ENCODE data around the gene USP34. TPM values are rescaled to one million over a fixed set of nuclear protein-coding genes. Genes with fewer than 3 reads are reported as not detected.
A peak's percentile ranks its signal among the peaks of the same experiment; 100 is the strongest.
"Not testable (repeated sequence)": the region's sequence is repeated elsewhere in the genome, so short reads cannot be mapped to it uniquely, and the experiment has no call there.

The USP34 gene
- total RNA-seq, 1 donor from 2014 or later, result 93.8 TPM

GRCh38 chr2:61196671-61197070 is 274.2 kb downstream of the USP34 start:
- peak overlapping the region; percentile 25 for H3K27ac Mint-ChIP-seq
- H3K4me3 Mint-ChIP-seq, result no peak overlapping the region
- no peak for DNase-seq
- no peaks in the 10 kb centered on the region for H3K27me3 Mint-ChIP-seq
- no peaks in the 10 kb centered on the region for H3K9me3 Mint-ChIP-seq
- peaks cover 5% of the 10 kb centered on the region for H3K4me1 Mint-ChIP-seq
- H3K36me3 Mint-ChIP-seq (ENCODE audit: low read depth), result peaks cover 32% of the 10 kb centered on the region
- intact Hi-C loops (cut with micrococcal nuclease), result no loop called here

- intact Hi-C loops (cut with micrococcal nuclease); H3K9me3 Mint-ChIP-seq; H3K4me3 Mint-ChIP-seq; H3K27me3 Mint-ChIP-seq; H3K27ac Mint-ChIP-seq: not testable (repeated sequence)
- Mint-ChIP-seq H3K36me3 (ENCODE audit: low read depth) (peaks cover 42% of the 10 kb centered on the region), H3K4me1 (peaks cover 11% of the 10 kb centered on the region)
- DNase-seq, result peak; percentile 37
Observed at GRCh38 chr2:61194646-61195045, 276.2 kb downstream of the USP34 start.

GRCh38 chr2:61193670-61194561 is 277.0 kb downstream of the USP34 start:
- Mint-ChIP-seq H3K9me3 (no peaks in the 10 kb centered on the region), H3K36me3 (ENCODE audit: low read depth) (peaks cover 43% of the 10 kb centered on the region), H3K27me3 (no peaks in the 10 kb centered on the region), H3K4me1 (peaks cover 11% of the 10 kb centered on the region), H3K27ac (peak overlapping the region; percentile 49), H3K4me3 (no peak overlapping the region)
- DNase-seq, result peak; percentile 69
- intact Hi-C loops (cut with micrococcal nuclease), result no loop called here

GRCh38 chr2:61187085-61187484 is 283.8 kb downstream of the USP34 start:
- Mint-ChIP-seq H3K36me3 (ENCODE audit: low read depth) (peaks cover 87% of the 10 kb centered on the region), H3K27me3 (no peaks in the 10 kb centered on the region), H3K9me3 (no peaks in the 10 kb centered on the region), H3K27ac (peak overlapping the region; percentile 68), H3K4me1 (peaks cover 26% of the 10 kb centered on the region), H3K4me3 (no peak overlapping the region)
- no peak for DNase-seq
- intact Hi-C loops (cut with micrococcal nuclease), result no loop called here

- H3K4me3 Mint-ChIP-seq, result no peak overlapping the region
- peak overlapping the region; percentile 34 for H3K27ac Mint-ChIP-seq
- no peaks in the 10 kb centered on the region for H3K9me3 Mint-ChIP-seq
- DNase-seq, result no peak
- peaks cover 91% of the 10 kb centered on the region for H3K36me3 Mint-ChIP-seq (ENCODE audit: low read depth)
- peaks cover 36% of the 10 kb centered on the region for H3K4me1 Mint-ChIP-seq
- no peaks in the 10 kb centered on the region for H3K27me3 Mint-ChIP-seq
- intact Hi-C loops (cut with micrococcal nuclease), result no loop called here
Observed at GRCh38 chr2:61185231-61185728, 285.6 kb downstream of the USP34 start.

DNA sequence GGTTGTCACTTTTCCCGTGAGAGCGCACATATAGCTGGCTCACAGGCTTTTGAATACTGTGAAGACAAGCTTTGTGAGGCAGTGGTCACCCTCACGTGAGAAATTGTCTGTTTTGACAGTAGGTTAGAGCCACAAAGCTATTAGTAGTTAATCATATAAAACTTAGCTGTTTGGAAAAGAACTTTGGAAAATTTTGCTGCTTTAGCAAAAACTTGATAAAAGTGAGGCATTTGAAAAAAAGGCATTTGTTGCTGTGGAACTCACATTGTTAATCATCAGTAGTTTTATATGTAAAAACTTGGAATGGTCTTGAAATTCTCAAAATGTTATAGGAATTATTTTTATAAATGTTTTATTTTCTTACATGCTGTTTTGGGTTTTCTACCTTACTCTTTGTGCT is 286.6 kb downstream of the USP34 start:
- intact Hi-C loops (cut with micrococcal nuclease), result no loop called here
- Mint-ChIP-seq H3K36me3 (ENCODE audit: low read depth) (peaks cover 90% of the 10 kb centered on the region), H3K9me3 (no peaks in the 10 kb centered on the region), H3K27ac (no peak overlapping the region), H3K4me1 (peaks cover 46% of the 10 kb centered on the region), H3K27me3 (no peaks in the 10 kb centered on the region), H3K4me3 (no peak overlapping the region)
- DNase-seq, result no peak

GRCh38 chr2:61183795-61184194 is 287.1 kb downstream of the USP34 start:
- Mint-ChIP-seq H3K27me3 (no peaks in the 10 kb centered on the region), H3K27ac (no peak overlapping the region), H3K4me1 (peaks cover 50% of the 10 kb centered on the region), H3K4me3 (no peak overlapping the region), H3K36me3 (ENCODE audit: low read depth) (peaks cover 89% of the 10 kb centered on the region), H3K9me3 (no peaks in the 10 kb centered on the region)
- DNase-seq, result no peak
- intact Hi-C loops (cut with micrococcal nuclease), result no loop called here

GRCh38 chr2:61182059-61182383 is 288.9 kb downstream of the USP34 start:
- Mint-ChIP-seq H3K4me3 (peak overlapping the region; percentile 21), H3K27ac (no peak overlapping the region), H3K36me3 (ENCODE audit: low read depth) (peaks cover 79% of the 10 kb centered on the region), H3K9me3 (no peaks in the 10 kb centered on the region), H3K4me1 (peaks cover 56% of the 10 kb centered on the region), H3K27me3 (no peaks in the 10 kb centered on the region)
- intact Hi-C loops (cut with micrococcal nuclease), result no loop called here
- no peak for DNase-seq

DNA sequence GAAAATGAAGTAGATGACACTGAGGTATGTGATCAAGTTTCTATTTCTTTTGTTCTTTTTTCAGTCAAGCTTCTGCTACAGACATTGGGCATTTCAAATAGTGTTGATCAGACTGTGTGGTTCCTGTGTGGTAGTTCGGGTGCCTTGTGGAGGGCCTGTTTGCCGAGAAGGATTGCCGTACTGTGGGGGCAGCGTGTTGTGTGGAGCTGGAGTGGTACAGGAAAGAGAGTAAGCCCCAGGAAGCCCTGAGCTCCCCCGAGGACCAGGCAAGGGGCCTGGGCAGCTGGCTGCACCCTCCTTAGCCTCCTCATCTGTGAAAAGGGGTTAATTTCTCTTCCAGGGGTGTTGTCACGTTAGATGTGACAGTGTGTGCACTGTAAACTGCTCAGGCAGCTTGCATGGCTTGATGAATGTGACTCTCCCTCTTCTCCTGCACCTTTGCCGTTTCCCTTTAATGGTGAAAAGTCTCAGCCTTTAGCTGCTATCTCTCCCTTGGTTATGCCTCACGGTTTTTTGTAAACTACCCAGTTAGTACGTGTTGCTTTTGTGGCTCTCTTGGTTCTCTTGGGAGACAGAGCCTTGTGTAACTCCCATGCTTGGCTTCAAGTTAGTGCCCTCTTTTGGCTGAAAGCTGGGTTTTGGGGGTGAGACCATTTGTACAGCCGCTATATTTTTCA is 289.4 kb downstream of the USP34 start:
- H3K27me3 Mint-ChIP-seq, result no peaks in the 10 kb centered on the region
- no peak for DNase-seq
- peaks cover 59% of the 10 kb centered on the region for H3K4me1 Mint-ChIP-seq
- no peaks in the 10 kb centered on the region for H3K9me3 Mint-ChIP-seq
- H3K4me3 Mint-ChIP-seq, result peak overlapping the region; percentile 95
- intact Hi-C loops (cut with micrococcal nuclease), result no loop called here
- H3K27ac Mint-ChIP-seq, result peak overlapping the region; percentile 48
- peaks cover 74% of the 10 kb centered on the region for H3K36me3 Mint-ChIP-seq (ENCODE audit: low read depth)

- H3K9me3 Mint-ChIP-seq, result no peaks in the 10 kb centered on the region
- no peak for DNase-seq
- H3K36me3 Mint-ChIP-seq (ENCODE audit: low read depth), result peaks cover 66% of the 10 kb centered on the region
- H3K27ac Mint-ChIP-seq, result no peak overlapping the region
- H3K27me3 Mint-ChIP-seq, result peaks cover under 1% of the 10 kb centered on the region
- intact Hi-C loops (cut with micrococcal nuclease), result no loop called here
- peaks cover 64% of the 10 kb centered on the region for H3K4me1 Mint-ChIP-seq
- H3K4me3 Mint-ChIP-seq, result peak overlapping the region; percentile 95
Observed at GRCh38 chr2:61180686-61181085, 290.2 kb downstream of the USP34 start.

DNA sequence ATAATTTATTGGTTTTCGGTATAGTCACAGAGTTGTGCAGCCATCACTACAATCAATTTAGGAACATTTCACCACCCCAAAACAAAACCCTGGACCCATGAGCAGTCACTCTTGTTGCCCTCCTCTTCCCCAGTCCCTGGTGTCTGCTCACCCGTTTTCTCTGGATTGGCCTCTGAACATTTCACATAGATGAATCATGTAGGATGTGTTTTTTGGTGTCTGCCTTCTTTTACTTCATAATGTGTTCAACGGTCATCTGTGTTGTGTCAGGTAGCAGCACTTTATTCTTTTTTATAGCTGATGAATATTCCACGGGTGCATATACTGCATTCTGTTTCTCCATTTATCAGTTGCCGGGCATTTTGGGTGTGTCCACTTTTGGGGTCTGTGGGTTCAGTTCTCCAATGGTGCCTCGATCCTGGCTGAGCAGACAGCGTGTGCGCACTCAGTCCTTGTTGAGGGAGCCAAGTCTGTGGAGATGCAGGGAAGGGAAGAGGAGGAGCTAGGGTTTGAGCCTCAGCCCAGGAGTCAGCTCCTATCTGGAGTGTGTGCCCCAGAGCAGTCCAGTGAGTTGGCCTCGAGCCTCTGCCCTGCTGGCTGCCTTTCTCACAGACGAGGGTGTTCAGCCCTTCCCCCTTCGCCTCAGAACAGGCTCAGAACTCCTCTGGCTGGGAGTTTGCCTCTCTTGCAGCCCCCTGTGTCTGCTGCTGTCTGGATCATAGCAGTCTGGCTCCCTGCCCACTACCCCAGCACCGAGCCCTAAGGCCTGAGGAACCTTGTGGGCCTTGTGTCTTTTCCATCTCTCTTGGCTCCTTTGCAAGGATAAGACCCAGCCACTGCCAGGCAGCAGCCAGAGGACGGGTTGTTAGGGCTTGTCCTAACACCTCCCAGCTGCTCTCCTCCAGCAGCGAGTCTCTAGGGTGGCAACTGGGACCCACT is 290.9 kb downstream of the USP34 start:
- intact Hi-C loops (cut with micrococcal nuclease), result loop anchor here (2.0 to 5.0 kb wide), 2 partner anchors 298 to 423 kb away; partner anchors contain the start of genes PAPOLG and REL
- peaks cover 63% of the 10 kb centered on the region for H3K4me1 Mint-ChIP-seq
- peaks cover 7% of the 10 kb centered on the region for H3K27me3 Mint-ChIP-seq
- no peak for DNase-seq
- no peaks in the 10 kb centered on the region for H3K9me3 Mint-ChIP-seq
- peak overlapping the region; percentile 95 for H3K4me3 Mint-ChIP-seq
- peak overlapping the region; percentile 46 for H3K27ac Mint-ChIP-seq
- peaks cover 59% of the 10 kb centered on the region for H3K36me3 Mint-ChIP-seq (ENCODE audit: low read depth)

DNA sequence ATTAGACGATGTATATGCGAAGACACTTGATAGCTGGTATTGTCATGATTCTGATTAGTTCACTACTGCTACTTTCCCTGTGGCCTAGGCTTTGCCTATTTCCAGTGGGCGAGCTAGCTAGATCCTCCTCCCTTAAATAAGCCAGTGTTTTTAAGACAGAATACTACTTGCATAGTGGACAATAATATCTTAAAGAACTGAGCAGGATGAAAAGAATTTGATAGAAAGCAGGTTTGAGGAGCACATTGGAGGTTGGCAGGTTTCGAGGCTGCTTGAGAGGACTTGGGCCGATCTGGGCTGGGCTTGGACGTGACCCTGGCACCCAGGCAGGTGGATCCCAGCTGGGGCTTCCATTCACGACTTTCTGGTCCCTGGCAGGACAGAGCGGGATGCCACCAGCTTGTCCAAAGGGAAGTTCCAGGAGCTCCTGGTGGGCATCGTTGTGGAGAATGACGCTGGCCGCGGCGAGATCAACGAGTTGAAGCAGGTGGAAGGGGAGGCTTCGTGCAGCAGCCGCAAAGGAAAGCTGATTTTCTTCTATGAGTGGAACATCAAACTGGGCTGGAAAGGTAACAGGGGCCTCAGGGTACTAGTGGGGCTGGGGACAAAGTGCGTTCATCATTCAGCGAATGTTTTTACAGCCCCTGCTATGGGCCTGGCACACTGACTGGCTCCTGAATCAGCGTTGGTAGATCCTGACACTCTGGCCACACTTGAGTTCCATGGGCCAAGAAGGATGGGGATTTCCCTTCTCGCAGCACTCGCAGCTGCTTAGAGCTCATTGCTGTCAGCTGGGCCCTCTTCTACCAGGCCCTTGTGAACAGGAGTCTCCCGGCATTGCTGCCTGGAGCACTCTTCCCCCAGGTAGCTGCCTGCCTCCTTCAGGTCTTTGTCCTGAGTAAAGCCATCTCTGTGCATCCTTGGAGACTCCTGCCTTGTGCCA is 292.0 kb downstream of the USP34 start:
- Mint-ChIP-seq H3K27me3 (peaks cover 9% of the 10 kb centered on the region), H3K4me1 (peaks cover 59% of the 10 kb centered on the region), H3K4me3 (peak overlapping the region; percentile 95), H3K9me3 (no peaks in the 10 kb centered on the region), H3K36me3 (ENCODE audit: low read depth) (peaks cover 51% of the 10 kb centered on the region), H3K27ac (peak overlapping the region; percentile 97)
- peak; percentile 64 for DNase-seq
- intact Hi-C loops (cut with micrococcal nuclease), result loop anchor here (2.0 to 5.0 kb wide), 2 partner anchors 297 to 422 kb away; partner anchors contain the start of genes PAPOLG and REL
